Activated effector memory CD4-positive, alpha-beta T cell treated with anti-CD3 and anti-CD28 coated beads, Interleukin-2, amount 50 U/mL, for 16 hours (primary cell): ENCODE data around the gene EGFL8.
"Not testable (repeated sequence)": the region's sequence is repeated elsewhere in the genome, so short reads cannot be mapped to it uniquely, and the experiment has no call there.

Experiments used
- DNase-seq: peaks from one replicate; pipeline ENCODE4 v3.0.0-alpha.2; 2020

EGFL8 gene

DNA sequence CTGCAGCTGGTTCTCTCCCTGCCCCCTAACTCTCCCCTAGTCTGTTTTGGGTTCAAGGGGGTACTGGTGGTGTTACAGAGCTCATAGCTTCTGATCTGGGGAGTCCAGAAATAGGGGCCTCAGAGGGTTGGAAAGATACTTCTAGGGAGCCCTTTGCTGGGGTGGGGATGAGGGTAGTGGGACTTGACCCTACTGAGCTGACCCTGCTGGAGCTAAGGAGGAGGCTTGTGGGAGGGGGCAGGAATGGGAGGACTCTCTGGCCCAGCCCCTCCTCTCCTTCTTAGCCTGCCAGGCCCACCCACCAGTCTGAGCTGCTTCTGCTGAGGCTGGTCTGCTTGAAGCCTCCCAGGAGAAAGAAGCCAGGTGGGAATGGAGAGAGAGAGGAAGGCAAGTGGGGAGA lies at the start of gene EGFL8:
TSS of gene EGFL8 (plus strand) at position 301 of the 400 bp plus-strand sequence. CDS start 1,571 bp downstream, outside the sequence.
- no peak for DNase-seq

DNA sequence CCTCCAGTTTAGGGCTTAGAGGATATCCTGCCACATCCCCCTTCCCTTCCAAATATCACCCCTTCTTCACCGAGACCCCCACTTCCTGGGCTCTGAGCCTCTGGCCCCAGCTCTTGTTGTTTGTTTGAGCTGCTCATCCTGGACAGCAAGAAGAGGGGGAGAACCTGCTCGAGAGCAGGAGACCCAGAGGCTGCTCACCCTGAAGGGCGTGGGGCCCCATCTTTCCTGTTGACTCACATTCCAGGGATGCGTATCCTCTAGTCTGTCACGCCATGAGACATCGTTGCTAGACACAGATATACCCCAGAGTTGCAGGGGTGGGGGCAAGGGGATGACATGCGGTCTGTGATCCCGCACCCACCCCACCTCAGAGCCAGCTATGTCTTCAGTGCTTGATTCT lies 49.6 kb upstream of the EGFL8 start:
- DNase-seq, result no peak

DNA sequence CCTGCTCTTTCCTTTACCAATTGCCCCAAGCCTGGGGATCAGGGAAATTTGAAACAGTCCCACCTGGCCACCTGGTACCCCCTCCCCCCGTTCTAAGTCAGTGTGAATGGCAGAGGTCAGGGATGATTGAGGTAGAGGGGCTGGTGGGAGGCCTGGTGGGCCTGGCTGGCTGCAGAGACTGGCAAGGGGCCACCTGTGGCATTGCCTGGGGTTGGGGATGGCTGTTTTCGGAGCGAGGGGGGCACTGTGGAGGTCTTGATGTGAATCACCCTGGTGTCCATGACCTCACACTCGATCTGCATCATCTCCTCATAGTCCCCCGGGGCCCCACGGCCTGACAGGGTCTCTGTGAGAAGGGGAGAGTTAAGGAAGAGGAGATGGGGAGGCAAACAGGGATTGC lies 48.8 kb upstream of the EGFL8 start:
- no peak for DNase-seq

DNA sequence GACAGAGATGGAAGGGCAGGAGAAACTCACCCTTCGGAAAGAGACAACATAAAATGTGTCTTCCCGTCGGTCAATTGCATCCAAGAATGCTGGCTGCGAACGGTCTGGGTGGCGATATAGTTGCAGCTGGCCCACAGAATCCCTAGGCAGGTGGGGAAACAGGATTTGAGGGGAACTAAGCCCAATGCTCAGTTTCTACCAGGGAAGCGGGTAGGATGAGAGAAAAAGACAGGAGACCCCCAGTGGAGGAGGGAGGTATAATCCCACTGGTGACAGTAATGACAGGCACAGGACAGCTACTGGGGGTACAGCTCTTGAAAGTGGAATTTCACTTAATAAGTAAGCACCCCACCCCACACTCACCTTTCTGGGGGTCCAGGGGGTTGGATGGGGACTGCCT lies 47.7 kb upstream of the EGFL8 start:
- no peak for DNase-seq

DNA sequence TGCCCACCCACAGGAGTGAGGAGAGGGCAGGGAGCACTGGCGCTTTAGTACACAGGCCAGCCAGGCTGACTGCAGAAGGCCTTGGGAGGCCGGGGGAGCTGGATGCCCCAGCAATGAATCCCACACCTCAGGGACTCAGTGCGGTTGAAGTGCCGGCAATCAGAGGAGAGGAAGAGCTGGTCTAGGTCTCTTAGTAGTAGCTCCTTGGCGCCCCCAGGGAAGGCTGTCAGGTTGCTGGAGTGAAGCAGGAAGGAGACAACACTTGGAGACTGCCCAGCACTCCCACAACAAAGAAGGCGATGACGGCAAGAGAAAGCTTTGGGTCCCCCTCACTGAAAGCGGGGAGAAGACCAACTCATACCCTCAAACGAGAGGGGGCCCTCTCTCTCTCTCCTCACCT lies 46.9 kb upstream of the EGFL8 start:
- DNase-seq, result no peak

DNA sequence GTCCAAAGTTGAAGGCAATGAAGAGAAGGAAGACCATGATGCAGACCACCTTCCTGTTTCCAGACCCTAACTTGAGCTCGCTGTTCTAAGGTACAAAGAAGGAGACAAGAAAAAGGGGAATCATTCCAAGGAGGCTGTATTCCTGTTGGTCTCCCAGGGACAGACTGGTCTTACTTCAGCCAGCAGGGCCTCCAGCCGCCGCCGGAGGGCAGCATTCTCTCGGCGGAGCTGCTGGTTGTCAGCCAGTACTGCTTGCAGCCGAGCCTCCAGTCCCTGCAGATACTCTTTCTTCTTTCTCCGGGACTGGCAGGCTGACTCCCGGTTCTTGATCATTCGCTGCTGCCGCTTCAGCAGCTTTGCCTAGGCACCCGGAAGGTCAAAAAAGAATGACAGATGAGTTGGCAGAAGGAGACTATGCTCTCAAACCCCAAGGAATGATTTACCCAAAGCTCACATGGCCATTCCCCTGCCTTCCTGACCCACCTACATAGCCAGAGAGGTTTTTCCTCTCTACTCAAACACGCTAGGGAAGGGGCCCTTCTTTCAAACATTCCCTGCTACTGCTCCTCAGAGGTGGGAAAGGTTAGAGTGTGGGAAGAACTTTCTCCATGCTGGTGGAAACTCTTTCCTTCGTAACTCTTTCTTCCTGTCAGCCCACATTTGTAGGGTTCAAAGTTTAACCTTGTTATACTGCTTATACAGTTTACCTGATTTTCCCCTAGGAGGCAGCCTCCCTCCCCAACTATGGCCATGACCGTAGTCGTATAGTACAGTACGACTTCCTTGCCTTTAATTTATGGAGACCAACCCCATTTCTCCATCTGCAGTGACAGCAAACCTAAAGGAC lies 45.4 kb upstream of the EGFL8 start:
- DNase-seq, result peak; percentile 87

DNA sequence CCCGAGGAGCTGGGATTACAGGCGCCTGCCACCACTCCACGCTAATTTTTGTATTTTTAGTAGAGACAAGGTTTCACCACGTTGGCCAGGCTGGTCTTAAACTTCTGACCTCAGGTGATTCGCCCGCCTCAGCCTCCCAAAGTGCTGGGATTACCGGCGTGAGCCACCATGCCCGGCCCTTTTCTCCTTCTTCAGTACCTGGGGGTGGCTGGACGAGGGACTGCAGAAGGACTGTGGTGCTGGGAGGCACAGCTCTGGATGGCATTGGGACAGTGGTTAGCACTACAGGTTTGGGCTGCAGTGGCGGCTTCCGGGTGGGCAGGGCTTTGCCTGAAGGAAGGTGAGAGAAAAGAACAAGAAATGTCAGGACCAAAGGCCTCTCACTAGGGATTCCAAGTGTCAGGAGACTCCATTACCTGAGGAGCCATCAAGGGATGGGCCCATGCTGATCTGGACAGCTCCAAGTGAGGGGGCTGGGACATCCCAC lies 43.8 kb upstream of the EGFL8 start:
- DNase-seq, result no peak

DNA sequence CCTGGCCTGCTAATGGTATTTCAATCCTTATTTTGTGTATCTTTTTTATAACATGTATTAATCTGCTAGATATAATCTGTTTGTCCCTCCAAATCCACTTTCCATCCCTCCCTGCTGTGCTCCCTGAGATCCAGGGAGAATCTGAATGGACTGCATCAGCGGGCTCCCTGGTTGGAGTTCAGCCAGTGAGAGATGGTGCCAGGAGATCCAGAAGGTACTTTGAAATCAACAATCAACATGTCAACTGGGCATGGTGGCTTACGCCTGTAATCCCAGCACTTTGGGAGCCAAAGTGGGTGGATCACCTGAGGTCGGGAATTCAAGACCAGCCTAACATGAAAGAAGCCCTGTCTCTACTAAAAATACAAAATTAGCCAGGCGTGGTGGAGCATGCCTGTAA lies 40.7 kb upstream of the EGFL8 start:
- DNase-seq, result no peak

DNA sequence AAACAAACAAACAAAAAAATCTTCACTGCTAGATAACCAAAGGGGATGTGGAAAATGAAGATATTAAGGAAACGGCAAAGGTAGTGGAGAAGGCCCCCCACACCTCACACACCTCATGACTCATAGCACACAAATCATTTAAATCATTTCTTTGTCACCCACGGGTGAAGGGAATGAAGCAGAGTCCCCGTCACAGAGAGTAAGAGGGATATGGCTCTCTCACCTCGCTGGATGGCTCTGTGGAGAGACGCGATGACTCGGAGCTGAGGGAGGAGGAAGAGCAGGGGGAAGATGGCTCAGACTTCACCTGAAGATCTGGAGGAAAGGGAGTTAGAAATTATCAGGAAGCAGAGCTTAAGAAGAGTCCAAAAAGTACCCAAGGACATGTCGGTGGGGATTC lies 37.5 kb upstream of the EGFL8 start:
- DNase-seq, result no peak

DNA sequence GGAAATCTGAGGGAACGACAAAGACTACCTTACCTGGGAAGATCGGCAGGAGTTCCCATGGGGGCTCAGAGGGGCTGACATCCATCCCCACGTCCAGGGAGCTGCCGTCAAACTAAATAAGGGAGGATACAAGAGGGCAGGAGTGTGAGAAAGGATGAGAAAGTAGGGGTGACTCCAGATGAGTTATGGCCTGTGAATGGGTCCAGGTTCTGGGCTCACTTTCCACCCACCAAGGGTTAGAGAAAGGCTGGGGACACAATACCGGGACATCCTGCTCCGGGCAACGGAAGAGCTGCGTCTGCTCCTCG lies 37.0 kb upstream of the EGFL8 start:
- DNase-seq, result no peak

DNA sequence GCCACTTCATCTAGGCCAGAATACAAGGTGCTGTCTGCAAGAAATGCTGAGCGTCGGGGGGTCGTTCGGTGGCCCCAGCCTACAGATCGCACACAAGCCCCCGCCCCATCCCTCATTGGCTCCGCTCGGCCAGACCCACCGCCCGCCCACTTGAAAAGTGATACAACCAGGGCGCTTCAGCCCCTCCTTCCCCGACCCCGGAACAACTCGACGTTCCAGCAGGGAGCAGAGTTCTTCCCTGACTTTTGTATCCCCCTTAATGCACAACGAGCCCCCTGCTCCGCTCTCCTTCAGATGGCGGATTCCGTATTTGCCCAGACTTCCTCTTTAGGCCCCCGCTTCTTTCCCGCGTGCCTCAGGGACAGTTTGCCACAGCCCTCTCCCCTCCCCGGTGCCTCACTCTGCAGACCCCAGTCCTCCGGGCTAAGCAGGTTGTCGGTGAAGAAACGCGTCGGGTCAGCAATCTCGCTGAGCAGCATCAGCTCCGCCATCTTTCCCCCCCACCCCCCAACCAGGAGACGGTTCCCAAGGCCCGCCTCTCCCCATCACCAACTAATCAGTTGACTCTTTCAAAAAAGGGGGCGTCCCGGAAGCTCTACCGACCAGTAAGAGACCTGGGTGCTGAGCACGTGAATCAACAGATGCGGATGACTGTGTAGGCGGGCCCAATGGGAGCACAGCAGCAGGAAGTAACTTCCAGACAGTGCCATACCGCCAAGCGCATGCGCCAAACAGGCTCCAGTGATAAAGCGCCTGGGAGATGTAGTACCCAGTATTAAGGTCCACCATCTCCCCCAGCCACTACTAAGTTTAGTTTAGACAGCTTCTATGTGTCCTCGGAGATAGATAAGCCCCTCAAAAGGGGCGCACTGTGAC lies 36.4 kb upstream of the EGFL8 start, which contains the start of gene ATF6B:
TSS of gene ATF6B (minus strand) at position 530 of the 876 bp plus-strand sequence. CDS start at position 491, 39 bp downstream.
- DNase-seq, result peak; percentile 99

DNA sequence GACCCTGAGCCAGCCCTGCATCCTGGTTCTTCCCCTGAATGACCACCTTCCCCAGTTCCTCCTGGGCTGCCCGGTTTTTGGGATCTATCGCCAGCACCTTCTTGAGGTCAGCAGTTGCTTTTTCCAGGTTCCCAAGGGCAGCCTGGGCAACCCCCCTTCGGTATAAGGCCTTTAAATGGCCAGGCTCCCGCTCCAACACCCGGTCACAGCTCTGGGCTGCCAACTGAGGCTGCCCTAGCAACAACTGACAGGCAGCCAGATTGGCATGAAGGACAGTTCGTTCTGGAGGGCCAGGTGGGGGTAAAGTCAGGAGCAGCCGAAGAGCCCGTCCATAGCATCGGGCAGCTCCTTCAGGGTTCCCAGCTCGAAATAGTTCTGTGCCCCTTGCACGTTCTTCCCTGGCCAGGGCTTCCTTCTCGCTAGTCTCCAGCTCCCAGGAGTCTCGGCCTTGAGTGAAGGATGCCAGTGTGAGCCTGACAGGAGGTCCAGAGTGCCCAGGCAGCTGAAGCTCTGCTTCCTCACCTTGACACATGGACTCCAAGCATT lies 35.6 kb upstream of the EGFL8 start:
- no peak for DNase-seq

DNA sequence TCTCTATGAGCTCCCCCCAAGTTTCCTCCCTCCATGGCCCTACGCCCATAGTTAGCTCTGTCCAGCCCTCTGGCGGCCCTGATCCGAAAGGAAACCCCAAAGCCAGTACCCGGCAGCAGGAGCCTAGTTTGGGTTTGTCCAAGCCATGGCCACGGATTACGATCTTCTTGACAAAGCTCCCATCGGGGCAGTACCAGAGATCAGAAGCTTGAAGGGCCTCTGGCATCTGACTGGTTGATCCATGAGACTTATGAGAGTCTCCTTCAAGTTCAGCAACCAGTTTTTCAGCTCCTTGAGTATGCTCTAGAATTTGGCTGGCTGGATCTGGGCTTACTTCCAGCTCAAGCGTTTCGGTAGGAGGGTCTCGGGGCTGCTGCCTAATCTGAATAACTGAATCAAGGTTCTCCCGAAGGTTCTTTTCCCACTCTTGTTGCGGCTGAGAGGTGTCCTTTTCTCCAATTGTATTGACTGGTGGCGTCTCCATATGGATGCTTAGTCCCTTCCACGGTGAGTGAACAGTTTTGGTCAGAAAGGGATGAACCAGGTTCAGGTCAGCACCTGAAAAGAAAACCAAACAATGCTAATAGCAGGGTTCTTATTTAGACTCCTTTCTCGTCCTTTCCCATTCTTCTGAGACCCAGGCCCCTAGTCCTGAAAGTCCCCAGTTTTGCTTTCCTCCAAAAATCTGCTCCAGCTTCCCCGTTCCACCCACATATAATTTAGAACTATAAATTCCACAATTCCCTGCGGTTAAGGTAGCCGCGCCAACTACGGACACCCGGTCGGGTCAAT lies 34.9 kb upstream of the EGFL8 start:
- no peak for DNase-seq

DNA sequence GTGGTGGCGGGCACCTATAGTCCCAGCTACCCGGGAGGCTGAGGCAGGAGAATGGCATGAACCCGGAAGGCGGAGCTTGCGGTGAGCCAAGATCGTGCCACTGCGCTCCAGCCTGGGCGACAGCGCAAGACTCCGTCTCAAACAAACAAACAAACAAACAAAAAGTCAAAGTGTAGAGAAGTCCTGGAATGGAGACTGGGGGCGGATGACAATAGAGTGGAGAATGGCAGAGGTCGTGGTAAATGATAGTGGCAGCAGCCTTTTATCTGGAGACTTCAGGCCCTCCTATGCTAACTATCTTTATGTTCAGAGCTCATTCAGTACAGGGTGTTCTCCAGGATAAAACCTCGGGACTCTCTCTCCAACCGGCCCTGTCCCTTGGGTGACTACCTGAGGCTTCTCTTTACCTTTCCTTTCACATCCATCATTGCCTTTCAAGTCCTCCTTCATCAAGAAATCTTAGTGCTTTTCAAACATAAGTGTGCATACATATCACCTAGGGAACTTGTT lies 32.9 kb upstream of the EGFL8 start:
- DNase-seq, result no peak

DNA sequence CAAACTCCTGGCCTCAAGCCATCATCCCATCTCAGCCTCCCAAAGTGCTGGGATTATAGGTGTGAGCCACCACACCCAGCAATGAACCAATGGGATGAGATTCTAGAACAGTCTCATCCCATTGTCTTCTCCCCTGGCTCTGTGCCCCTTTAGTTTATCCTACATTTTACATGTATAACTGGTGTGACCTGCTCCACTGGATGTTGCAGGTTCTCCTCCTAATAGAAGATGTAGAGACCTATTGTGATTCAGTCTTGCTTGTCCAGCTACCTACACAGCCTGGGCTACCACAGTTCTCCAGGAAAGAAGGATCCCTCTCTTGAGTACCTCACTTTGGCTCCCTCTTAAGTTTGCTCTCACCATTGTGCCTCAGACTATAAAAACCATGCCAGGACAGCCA lies 32.3 kb upstream of the EGFL8 start:
- no peak for DNase-seq

DNA sequence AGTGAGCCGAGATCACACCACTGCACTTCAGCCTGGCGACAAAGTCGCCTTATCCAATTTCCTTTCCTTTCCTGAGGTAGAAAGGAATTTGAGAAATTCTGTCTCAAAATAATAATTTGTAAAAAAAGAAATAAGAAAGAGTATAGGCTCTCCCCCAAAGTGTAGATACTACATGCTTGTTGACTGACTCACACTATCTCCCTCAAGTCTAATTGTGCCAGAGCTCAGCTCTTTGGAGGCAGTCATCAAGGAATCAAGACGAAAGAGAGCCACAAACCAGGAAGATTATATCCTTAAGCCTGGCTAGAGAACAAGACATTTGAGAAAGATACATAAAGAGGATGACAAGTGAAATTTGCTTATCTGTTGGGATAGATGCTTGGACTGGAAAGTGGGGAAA lies 30.6 kb upstream of the EGFL8 start:
- no peak for DNase-seq

DNA sequence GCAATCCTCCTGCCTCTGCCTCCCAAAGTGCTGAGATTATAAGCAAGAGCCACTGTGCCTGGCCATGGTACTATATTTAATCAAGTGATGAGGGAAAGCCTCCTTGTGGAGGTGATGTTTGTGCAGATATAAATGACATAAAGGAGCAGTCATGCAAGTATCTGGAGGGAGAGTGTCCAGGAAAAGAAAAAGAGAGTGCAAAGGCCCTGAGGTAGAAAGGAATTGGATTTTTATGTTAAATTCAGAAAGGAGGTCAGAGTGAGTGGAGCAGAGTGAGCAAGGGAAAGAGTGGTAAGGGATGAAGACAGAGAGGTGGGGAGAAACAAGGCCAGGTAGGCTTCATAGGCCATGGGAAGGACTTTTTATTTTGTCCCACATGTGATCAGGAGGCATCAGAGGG lies 26.9 kb upstream of the EGFL8 start:
- no peak for DNase-seq

DNA sequence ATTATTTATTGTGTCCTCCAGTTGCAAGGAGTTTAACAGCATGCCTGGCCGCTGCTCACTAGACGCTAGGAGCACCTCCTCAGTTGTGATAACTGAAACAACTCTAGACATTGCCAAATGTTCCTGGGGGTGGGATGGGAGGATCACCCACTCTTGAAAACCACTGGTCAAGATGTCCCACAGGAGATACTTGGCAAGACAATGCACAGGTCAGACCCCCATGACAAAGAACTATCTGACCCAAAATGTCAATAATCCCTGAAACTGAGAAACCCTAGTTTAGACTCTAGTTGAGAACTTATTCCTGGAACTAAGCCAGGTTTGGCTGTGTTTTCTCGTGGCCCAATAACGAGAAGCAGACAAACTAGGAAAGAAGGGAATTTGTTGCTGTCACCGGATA lies 24.8 kb upstream of the EGFL8 start:
- DNase-seq, result no peak

DNA sequence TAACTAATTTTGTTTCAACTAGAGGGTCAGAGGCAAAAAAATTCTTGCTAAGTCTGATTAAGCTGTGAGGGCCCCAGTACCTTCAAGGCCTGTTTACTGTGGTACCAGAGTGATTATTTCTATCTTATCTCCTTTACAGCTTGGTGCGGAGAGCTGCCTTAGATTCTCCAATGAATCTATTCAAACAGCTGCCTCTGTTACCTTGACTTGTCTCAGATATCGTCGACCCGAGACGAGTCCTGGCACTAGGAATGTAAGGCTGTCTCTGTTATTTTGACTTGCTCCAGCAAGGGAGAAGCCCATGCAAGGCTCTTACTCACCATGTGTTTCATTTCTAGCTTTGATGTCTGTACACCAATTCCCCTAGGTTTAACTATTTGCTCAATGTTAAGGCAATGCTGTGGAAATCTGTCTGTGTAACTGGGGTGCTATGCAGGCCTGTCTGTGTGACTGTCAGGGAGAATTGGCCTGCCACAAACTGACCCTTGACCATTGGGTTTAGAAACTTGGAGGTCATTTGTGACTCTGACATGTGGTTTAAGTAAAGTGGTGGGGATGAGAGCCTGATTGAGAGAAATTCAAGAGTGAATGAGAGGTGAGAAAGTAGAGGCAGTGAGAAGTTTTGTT lies 23.9 kb upstream of the EGFL8 start:
- no peak for DNase-seq

DNA sequence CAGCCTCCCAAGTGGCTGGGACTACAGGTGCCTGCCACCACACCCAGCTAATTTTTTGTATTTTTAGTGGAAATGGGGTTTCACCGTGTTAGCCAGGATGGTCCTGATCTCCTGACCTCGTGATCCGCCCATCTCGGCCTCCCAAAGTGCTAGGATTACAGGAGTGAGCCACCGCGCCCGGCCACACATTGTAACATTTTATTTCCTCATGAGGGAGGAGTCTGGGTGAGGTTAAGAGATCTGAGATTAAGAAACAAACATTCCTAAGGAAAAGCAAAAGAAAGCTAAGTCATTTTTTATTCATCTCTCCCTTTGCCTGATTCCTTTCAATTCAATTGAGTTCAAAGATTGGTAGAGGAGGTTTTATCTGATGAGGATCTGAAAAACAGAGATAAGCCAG lies 20.2 kb upstream of the EGFL8 start:
- DNase-seq, result not testable (repeated sequence)

DNA sequence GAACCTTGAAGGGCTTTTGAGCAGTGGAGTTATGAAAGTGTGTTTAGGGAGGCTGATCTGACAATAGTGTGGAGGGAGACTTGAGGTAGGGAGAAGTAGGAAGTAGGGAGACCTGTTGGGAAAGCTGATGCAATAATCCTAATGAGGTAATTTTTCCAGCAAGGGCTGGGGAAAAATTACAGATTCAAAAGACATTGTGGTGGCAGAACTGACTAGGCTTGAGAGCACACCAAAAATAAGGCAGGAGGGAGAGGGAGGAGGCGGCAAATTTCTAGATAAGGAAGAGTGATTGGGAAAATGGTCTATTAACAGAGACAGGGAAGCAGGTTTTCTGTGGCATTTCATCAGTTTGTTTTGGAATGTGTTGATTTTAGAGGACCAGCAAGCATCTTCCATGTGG lies 18.1 kb upstream of the EGFL8 start:
- DNase-seq, result no peak

DNA sequence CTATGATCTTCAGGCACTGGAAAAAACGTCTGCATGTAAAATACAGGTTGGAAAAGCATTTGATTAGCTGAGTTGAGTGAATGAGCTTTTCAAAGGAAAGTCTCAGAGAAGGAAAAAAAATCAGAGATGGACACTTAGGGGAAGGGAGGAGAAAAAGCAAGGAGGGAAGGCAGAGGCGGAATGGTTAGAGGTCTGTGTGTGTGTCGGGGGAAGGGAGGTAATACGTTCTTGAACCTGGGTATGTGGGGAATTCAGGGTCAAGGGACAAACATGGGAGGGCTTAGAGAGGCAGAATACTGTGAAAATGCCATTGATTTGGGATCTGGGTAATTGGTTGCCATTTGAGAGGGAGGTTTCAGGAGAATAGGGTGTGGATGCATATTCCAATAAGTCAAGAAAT lies 17.7 kb upstream of the EGFL8 start:
- no peak for DNase-seq
